B cell (primary cell): ENCODE results near the gene SLC25A25. TPM values are rescaled to one million over a fixed set of nuclear protein-coding genes. Genes with fewer than 3 reads are reported as not detected.

ENCODE experiments used
- ATAC-seq: fragments of 200-7000 bp; cut with Tn5 transposase; one replicate; pipeline ENCODE4 v1.10.0; 2021; ENCODE audit warnings: low read depth, mild to moderate bottlenecking, moderate number of reproducible peaks, moderate library complexity
- CTCF ChIA-PET: fragments of 350-600 bp; sonication (Branson Sonifier 250); formaldehyde crosslinking; loops from one replicate; lab custom pipeline; 2021; ENCODE audit warnings: antibody characterized with exemption, inconsistent platforms; lab: Charles Lee
- POLR2A ChIA-PET: fragments of 350-600 bp; sonication (Branson Sonifier 250); formaldehyde crosslinking; loops from one replicate; lab custom pipeline; 2021; ENCODE audit warnings: antibody characterized with exemption; lab: Charles Lee
- DNase-seq: peaks from one replicate; pipeline ENCODE4 v3.0.0; 2013
- H2AFZ ChIP-seq: 2 replicates; pipeline ENCODE4 v1.6.1; 2012; ENCODE audit warnings: mild to moderate bottlenecking, low read depth, low read length; ENCODE audit not compliant: insufficient read depth, poor library complexity, severe bottlenecking
- H3K27ac ChIP-seq, 2 donors: 1 replicate in 1 of 2; 2 replicates in 1 of 2; pipeline ENCODE4 v1.5.1; 2012 to 2013; ENCODE audit warnings: low read length in 2 of 2, mild to moderate bottlenecking in 2 of 2, moderate library complexity in 1 of 2
- H3K27me3 ChIP-seq, 4 experiments: fragments of 200-600 bp in 1 of 4; sonication (generic) in 1 of 4; replicated peaks in 1 of 4; 1 replicate in 2 of 4; 2 replicates in 2 of 4; pipeline versions ENCODE4 v1.6.1 to v1.7.0; 2013 to 2016; ENCODE audit warnings: low read length in 3 of 4, mild to moderate bottlenecking in 2 of 4, mixed read lengths in 1 of 4, moderate library complexity in 1 of 4; ENCODE audit not compliant: insufficient read depth in 4 of 4, control insufficient read depth in 3 of 4; ENCODE audit errors: control extremely low read depth in 1 of 4
- H3K36me3 ChIP-seq, 2 experiments: replicated peaks in 1 of 2; 1 replicate in 1 of 2; 2 replicates in 1 of 2; pipeline versions ENCODE4 v1.6.1 to v1.7.1; 2013; ENCODE audit warnings: low read length in 1 of 2; ENCODE audit not compliant: insufficient read depth in 2 of 2, control insufficient read depth in 1 of 2; ENCODE audit errors: control extremely low read depth in 1 of 2, extremely low read depth in 1 of 2
- H3K4me1 ChIP-seq, 2 donors: fragments of 200-600 bp in 1 of 2; sonication (generic) in 1 of 2; 1 replicate in 1 of 2; 2 replicates in 1 of 2; pipeline versions ENCODE4 v1.5.1 to v1.6.1; 2013 to 2017; ENCODE audit warnings: low read length in 2 of 2; ENCODE audit not compliant: control insufficient read depth in 2 of 2, insufficient read depth in 2 of 2
- H3K4me2 ChIP-seq: replicated peaks from 2 replicates; pipeline ENCODE3; 2012; ENCODE audit warnings: mild to moderate bottlenecking, low read depth, low read length; ENCODE audit not compliant: poor library complexity, severe bottlenecking
- H3K4me3 ChIP-seq, 5 experiments: fragments of 200-600 bp in 1 of 5; sonication (generic) in 1 of 5; 1 replicate in 3 of 5; 2 replicates in 2 of 5; pipeline versions ENCODE4 v1.5.1 to v1.7.0; 2011 to 2016; ENCODE audit warnings: low read length in 4 of 5, mild to moderate bottlenecking in 4 of 5, low read depth in 2 of 5, control low read depth in 1 of 5, moderate library complexity in 1 of 5; ENCODE audit not compliant: insufficient read depth in 1 of 5; ENCODE audit errors: control extremely low read depth in 1 of 5, extremely low read depth in 1 of 5
- H3K79me2 ChIP-seq: fragments of 200-600 bp; sonication (generic); one replicate; pipeline ENCODE4 v1.6.0; 2016; ENCODE audit warnings: low read length; ENCODE audit not compliant: control insufficient read depth, insufficient read depth
- H3K9ac ChIP-seq: fragments of 200-600 bp; sonication (generic); 2 replicates; pipeline ENCODE4 v1.6.1; 2017; ENCODE audit warnings: mild to moderate bottlenecking, low read length, moderate library complexity
- H3K9me3 ChIP-seq, 3 donors: one replicate each; pipeline versions ENCODE4 v1.6.1 to v1.7.1; 2013; ENCODE audit warnings: low read length in 2 of 3; ENCODE audit not compliant: control insufficient read depth in 2 of 3, insufficient read depth in 1 of 3; ENCODE audit errors: control extremely low read depth in 1 of 3
- H4K20me1 ChIP-seq: 2 replicates; pipeline ENCODE4 v1.6.0; 2012; ENCODE audit warnings: mild to moderate bottlenecking, low read length; ENCODE audit not compliant: insufficient read depth, control insufficient read depth, poor library complexity, severe bottlenecking
- H3K27ac Mint-ChIP-seq: one replicate; pipeline ENCODE4 v1.8.0; 2021; ENCODE audit warnings: mixed read lengths
- H3K27me3 Mint-ChIP-seq: one replicate; pipeline ENCODE4 v1.8.0; 2021; ENCODE audit warnings: mixed read lengths
- H3K4me1 Mint-ChIP-seq: one replicate; pipeline ENCODE4 v1.8.0; 2021; ENCODE audit warnings: mixed read lengths
- H3K4me3 Mint-ChIP-seq: one replicate; pipeline ENCODE4 v1.8.0; 2021; ENCODE audit warnings: mixed read lengths
- H3K9me3 Mint-ChIP-seq: one replicate; pipeline ENCODE4 v1.8.0; 2022; ENCODE audit warnings: mixed read lengths; ENCODE audit not compliant: insufficient read depth
- CTCF ChIP-seq: fragments of 200-600 bp; IDR thresholded peaks from one replicate; pipeline ENCODE4 v1.8.0; 2022; ENCODE audit warnings: antibody characterized with exemption, mild to moderate bottlenecking
- EZH2 ChIP-seq: IDR thresholded peaks from 2 replicates; pipeline ENCODE4 v1.6.1; 2012; ENCODE audit warnings: borderline replicate concordance, low read depth, mild to moderate bottlenecking, moderate library complexity, low read length; ENCODE audit not compliant: insufficient read depth, poor library complexity, severe bottlenecking
- WGBS: methylation state at CpG from one replicate; pipeline ENCODE4 v1.1.5; 2013; ENCODE audit warnings: missing lambda C conversion rate; ENCODE audit not compliant: insufficient coverage; 5-methylcytosine and 5-hydroxymethylcytosine counted together
- intact Hi-C: fragments of 100-400 bp; cut with micrococcal nuclease; formaldehyde crosslinking; loops from one replicate; pipeline ENCODE4 v1.10.0; 2022
- polyA plus RNA-seq: library from polyadenylated mRNA; depleted of rRNA; stranded (reverse); fragments of >200 nt; gene quantifications from 2 replicates; pipeline ENCODE4 v1.2.3, GENCODE V29; 2012
- total RNA-seq, 2 donors: library from RNA; stranded (reverse); fragments of 120-200 nt in 1 of 2; gene quantifications; 1 replicate in 1 of 2; 2 replicates in 1 of 2; pipeline versions ENCODE4 v1.2.3 to v1.2.4, GENCODE V29; 2013 to 2022

SLC25A25 gene
- total and polyA plus RNA-seq, 2 donors (not counting 1 experiment from before 2014, with no cell fraction given): 12.1 to 18.6 TPM

GRCh38 chr9:128118472-128118857, 50.4 kb downstream of the SLC25A25 start:
- Histone ChIP-seq H3K27me3 (no peaks in the 10 kb centered on the region), H4K20me1 (peaks cover 6% of the 10 kb centered on the region), H3K36me3 (peaks cover 0 to 29% of the 10 kb centered on the region in 2 experiments), H3K9ac (no peak overlapping the region), H2AFZ (no peak overlapping the region), H3K4me2 (no peak overlapping the region), H3K27ac (no peak overlapping the region), H3K9me3 (peaks cover 0 to 6% (median 0%) of the 10 kb centered on the region in 3 donors), H3K79me2 (peaks cover 8% of the 10 kb centered on the region), H3K4me3 (no peak overlapping the region), H3K4me1 (peaks cover 37 to 42% of the 10 kb centered on the region in 2 donors)
- H3K4me1 Mint-ChIP-seq: peaks cover 37% of the 10 kb centered on the region
- POLR2A ChIA-PET: interaction anchor here (1.0 to 1.2 kb wide), 2 partner anchors 127 to 141 kb away, joined by 3 to 8 read pairs; no protein-coding TSS in a partner anchor
- CTCF ChIA-PET: interaction anchor here (0.7 to 5.7 kb wide), 16 partner anchors 9 to 175 kb away, joined by 3 to 49 read pairs (median 8); partner anchors contain the start of gene PTGES2
- intact Hi-C loops: loop anchor here (5.0 kb wide), 2 partner anchors 141 to 161 kb away; no protein-coding TSS in a partner anchor
- H3K4me3 Mint-ChIP-seq: no peak overlapping the region
- no peak for TF ChIP-seq EZH2
- TF ChIP-seq CTCF: no peak
- H3K27ac Mint-ChIP-seq: no peak overlapping the region
- 65% methylated on average over 3 of the region's 3 CpGs for WGBS
- no peak for ATAC-seq
- H3K27me3 Mint-ChIP-seq: no peaks in the 10 kb centered on the region
- DNase-seq: no peak
- H3K9me3 Mint-ChIP-seq: no peaks in the 10 kb centered on the region

- TF ChIP-seq CTCF (no peak), EZH2 (no peak)
- whole genome bisulfite sequencing: 79% methylated on average over 8 of the region's 15 CpGs
- H3K79me2 ChIP-seq: peaks cover 8% of the 10 kb centered on the region
- Mint-ChIP-seq H3K4me3 (no peak overlapping the region), H3K9me3 (no peaks in the 10 kb centered on the region), H3K27ac (no peak overlapping the region), H3K27me3 (no peaks in the 10 kb centered on the region), H3K4me1 (peaks cover 35% of the 10 kb centered on the region)
- H3K4me2 ChIP-seq: no peak overlapping the region
- ChIA-PET CTCF (interaction anchor here (1.0 to 1.3 kb wide), 2 partner anchors 46 to 175 kb away, joined by 3 to 4 read pairs; no protein-coding TSS in a partner anchor), POLR2A (no interaction called here)
- intact Hi-C loops: loop anchor here (5.0 kb wide), 2 partner anchors 142 to 162 kb away; no protein-coding TSS in a partner anchor
- H3K27ac ChIP-seq: no peak overlapping the region
- H3K27me3 ChIP-seq: no peaks in the 10 kb centered on the region
- no peak overlapping the region for H3K4me3 ChIP-seq
- H2AFZ ChIP-seq: no peak overlapping the region
- H3K9me3 ChIP-seq: peaks cover 0 to 6% (median 0%) of the 10 kb centered on the region in 3 donors
- H3K4me1 ChIP-seq: peaks cover 37 to 42% of the 10 kb centered on the region in 2 donors
- peaks cover 6% of the 10 kb centered on the region for H4K20me1 ChIP-seq
- peaks cover 0 to 28% of the 10 kb centered on the region in 2 experiments for H3K36me3 ChIP-seq
- DNase-seq: no peak
- H3K9ac ChIP-seq: no peak overlapping the region
- no peak for ATAC-seq
Measured at GRCh38 chr9:128118971-128119665, 51.1 kb downstream of the SLC25A25 start.
